H9 (cell line): ENCODE measurements around the gene SELENBP1. TPM values are rescaled to one million over a fixed set of nuclear protein-coding genes. Genes with fewer than 3 reads are reported as not detected.

ENCODE experiments used
- DNase-seq: peaks from one replicate; pipeline ENCODE4 v3.0.0-alpha.2; 2017
- H2AFZ ChIP-seq: one replicate; pipeline ENCODE4 v1.6.1; 2013; ENCODE audit warnings: mild to moderate bottlenecking, low read length, control low read depth, moderate library complexity
- H2AK5ac ChIP-seq: 2 replicates; pipeline ENCODE4 v1.6.1; 2013; ENCODE audit warnings: low read length, control low read depth, mixed read lengths; ENCODE audit not compliant: insufficient read length
- H2BK120ac ChIP-seq: one replicate; pipeline ENCODE4 v1.6.1; 2013; ENCODE audit warnings: low read depth, mild to moderate bottlenecking, low read length, control low read depth, inconsistent platforms; ENCODE audit not compliant: poor library complexity, severe bottlenecking
- H2BK12ac ChIP-seq: 2 replicates; pipeline ENCODE4 v1.6.1; 2013; ENCODE audit warnings: low read length, control low read depth, mixed read lengths, low read depth; ENCODE audit not compliant: insufficient read length
- H2BK15ac ChIP-seq: 2 replicates; pipeline ENCODE4 v1.6.1; 2013; ENCODE audit warnings: low read depth, low read length, control low read depth
- H2BK20ac ChIP-seq: one replicate; pipeline ENCODE4 v1.6.1; 2013; ENCODE audit warnings: low read depth, mild to moderate bottlenecking, low read length, control low read depth, inconsistent platforms; ENCODE audit not compliant: poor library complexity, severe bottlenecking
- H2BK5ac ChIP-seq: 2 replicates; pipeline ENCODE4 v1.6.1; 2013; ENCODE audit warnings: low read length, control low read depth, mixed read lengths; ENCODE audit not compliant: insufficient read length
- H3K14ac ChIP-seq: 2 replicates; pipeline ENCODE4 v1.6.1; 2013; ENCODE audit warnings: low read length, control low read depth; ENCODE audit not compliant: insufficient read depth
- H3K18ac ChIP-seq: 2 replicates; pipeline ENCODE4 v1.6.1; 2013; ENCODE audit warnings: low read depth, mild to moderate bottlenecking, mixed read lengths, low read length, control low read depth; ENCODE audit not compliant: insufficient read length
- H3K23ac ChIP-seq: 2 replicates; pipeline ENCODE4 v1.6.1; 2013; ENCODE audit warnings: low read length, control low read depth, mixed read lengths, low read depth; ENCODE audit not compliant: insufficient read length
- H3K23me2 ChIP-seq: 2 replicates; pipeline ENCODE4 v1.6.1; 2013; ENCODE audit warnings: low read depth, mild to moderate bottlenecking, mixed read lengths, low read length, control low read depth; ENCODE audit not compliant: insufficient read length, poor library complexity, severe bottlenecking
- H3K27ac ChIP-seq: 2 replicates; pipeline ENCODE4 v1.5.1; 2013; ENCODE audit warnings: low read length, control low read depth, mixed read lengths, low read depth; ENCODE audit not compliant: insufficient read length
- H3K27me3 ChIP-seq: 2 replicates; pipeline ENCODE4 v1.6.1; 2013; ENCODE audit warnings: low read length, control low read depth, inconsistent platforms; ENCODE audit not compliant: insufficient read depth
- H3K4ac ChIP-seq: 2 replicates; pipeline ENCODE4 v1.6.1; 2013; ENCODE audit warnings: low read depth, mild to moderate bottlenecking, control low read depth, inconsistent platforms, low read length, moderate library complexity
- H3K4me1 ChIP-seq: 2 replicates; pipeline ENCODE4 v1.6.1; 2013; ENCODE audit warnings: low read length, control low read depth, inconsistent platforms; ENCODE audit not compliant: insufficient read depth
- H3K4me2 ChIP-seq: 2 replicates; pipeline ENCODE4 v1.6.1; 2013; ENCODE audit warnings: low read length, control low read depth, mixed read lengths; ENCODE audit not compliant: insufficient read length, insufficient read depth
- H3K56ac ChIP-seq: 2 replicates; pipeline ENCODE4 v1.6.1; 2013; ENCODE audit warnings: low read depth, mild to moderate bottlenecking, mixed read lengths, low read length, control low read depth; ENCODE audit not compliant: insufficient read length
- H3K79me1 ChIP-seq: 2 replicates; pipeline ENCODE4 v1.6.1; 2013; ENCODE audit warnings: low read depth, mild to moderate bottlenecking, moderate library complexity, low read length, control low read depth, inconsistent platforms; ENCODE audit not compliant: insufficient read depth, poor library complexity, severe bottlenecking
- H3K79me2 ChIP-seq: 2 replicates; pipeline ENCODE4 v1.6.1; 2013; ENCODE audit warnings: low read length, control low read depth, inconsistent platforms; ENCODE audit not compliant: insufficient read depth
- H3K9ac ChIP-seq: 2 replicates; pipeline ENCODE4 v1.6.1; 2013; ENCODE audit warnings: low read length, control low read depth, mixed read lengths; ENCODE audit not compliant: insufficient read length; ENCODE audit errors: extremely low read depth
- H3K9me3 ChIP-seq: one replicate; pipeline ENCODE4 v1.6.1; 2013; ENCODE audit warnings: low read depth, low read length, inconsistent platforms; ENCODE audit not compliant: control insufficient read depth
- H3T11ph ChIP-seq: one replicate; pipeline ENCODE4 v1.6.1; 2013; ENCODE audit warnings: mild to moderate bottlenecking, low read length, control low read depth, inconsistent platforms
- H4K20me1 ChIP-seq: one replicate; pipeline ENCODE4 v1.6.1; 2013; ENCODE audit not compliant: control insufficient read depth, insufficient read length, insufficient read depth
- H4K5ac ChIP-seq: 2 replicates; pipeline ENCODE4 v1.6.1; 2013; ENCODE audit warnings: low read depth, mild to moderate bottlenecking, mixed read lengths, low read length, control low read depth; ENCODE audit not compliant: insufficient read length
- H4K8ac ChIP-seq: replicated peaks from 2 replicates; pipeline ENCODE4 v1.6.1; 2013; ENCODE audit warnings: low read length, control low read depth, mixed read lengths, low read depth; ENCODE audit not compliant: insufficient read length
- H4K91ac ChIP-seq: 2 replicates; pipeline ENCODE4 v1.6.1; 2013; ENCODE audit warnings: low read depth, mild to moderate bottlenecking, moderate library complexity, mixed read lengths, low read length, control low read depth; ENCODE audit not compliant: insufficient read length
- H3K27ac Mint-ChIP-seq, 3 experiments: 2 replicates in 2 of 3; 3 replicates in 1 of 3; pipeline ENCODE4 v1.8.0; 2020 to 2021; ENCODE audit warnings: mixed read lengths in 3 of 3, mild to moderate bottlenecking in 1 of 3, moderate library complexity in 1 of 3
- H3K27me3 Mint-ChIP-seq: 2 replicates; pipeline ENCODE4 v1.8.0; 2021; ENCODE audit warnings: low read depth, mild to moderate bottlenecking, moderate library complexity, mixed read lengths
- H3K36me3 Mint-ChIP-seq, 3 experiments: 2 replicates in 2 of 3; 3 replicates in 1 of 3; pipeline ENCODE4 v1.8.0; 2020 to 2021; ENCODE audit warnings: low read depth in 3 of 3, mixed read lengths in 3 of 3; ENCODE audit not compliant: insufficient read depth in 1 of 3
- H3K4me1 Mint-ChIP-seq, 2 experiments: 2 replicates each; pipeline ENCODE4 v1.8.0; 2020; ENCODE audit warnings: mixed read lengths in 2 of 2
- H3K4me3 Mint-ChIP-seq, 2 experiments: 2 replicates in 1 of 2; 3 replicates in 1 of 2; pipeline ENCODE4 v1.8.0; 2020 to 2021; ENCODE audit warnings: mild to moderate bottlenecking in 2 of 2, mixed read lengths in 2 of 2, moderate library complexity in 1 of 2
- H3K9me3 Mint-ChIP-seq, 2 experiments: 2 replicates in 1 of 2; 3 replicates in 1 of 2; pipeline ENCODE4 v1.8.0; 2020; ENCODE audit warnings: mild to moderate bottlenecking in 2 of 2, mixed read lengths in 2 of 2, moderate library complexity in 1 of 2
- WGBS: extraction: QIAGEN DNeasy Blood & Tissue Kit; methylation state at CpG from one replicate; pipeline ENCODE4 v1.1.7; 2013; ENCODE audit warnings: missing lambda C conversion rate, low lambda C conversion rate, mixed read lengths; ENCODE audit not compliant: insufficient read length; ENCODE audit errors: extremely low coverage; 5-methylcytosine and 5-hydroxymethylcytosine counted together
- total RNA-seq: library from RNA; stranded (reverse); gene quantifications from 2 replicates; pipeline ENCODE4 v1.2.1, GENCODE V29; 2021
- TF ChIP-seq, protein P1 (sequence below): fragments of 200-600 bp; sonication (generic); conservative IDR thresholded peaks from 3 replicates; pipeline ENCODE4 v1.8.0; 2021; ENCODE audit warnings: antibody characterized with exemption, mild to moderate bottlenecking

The SELENBP1 gene
- total RNA-seq, 1 experiment from 2014 or later, result 14.2 TPM

DNA sequence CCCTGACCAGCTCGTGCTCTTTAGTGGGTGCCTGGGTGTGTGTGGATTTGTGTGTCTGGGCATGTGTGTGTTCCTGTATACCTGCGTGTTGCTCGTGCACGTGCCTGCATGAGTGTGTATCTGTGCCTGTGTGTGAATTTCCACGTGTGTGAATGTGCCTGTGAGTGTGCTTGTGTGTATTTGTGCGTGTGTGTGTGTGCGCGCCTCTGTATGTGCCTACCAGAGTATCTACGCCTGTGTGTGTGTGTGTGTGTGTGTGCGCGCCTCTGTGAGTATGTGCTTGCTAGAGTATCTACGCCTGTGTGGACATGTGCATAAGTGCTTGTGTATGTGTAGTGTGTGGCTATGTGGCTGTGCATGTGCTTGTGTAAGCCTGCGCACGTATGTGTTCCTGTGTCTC, 691 bp upstream of the SELENBP1 start:
- H3K27me3 ChIP-seq, result no peaks in the 10 kb centered on the region
- no peak overlapping the region for H2BK5ac ChIP-seq
- H3K9me3 ChIP-seq, result no peaks in the 10 kb centered on the region
- peaks cover 15 to 34% of the 10 kb centered on the region in 2 experiments for H3K4me1 Mint-ChIP-seq
- H3K9ac ChIP-seq, result no peak overlapping the region
- no CpG with 5 or more reads among the region's 14 CpGs for WGBS
- no peaks in the 10 kb centered on the region for H3K79me2 ChIP-seq
- no peaks in the 10 kb centered on the region for H3K4me1 ChIP-seq
- H3K23me2 ChIP-seq, result no peaks in the 10 kb centered on the region
- no peaks in the 10 kb centered on the region; a peak in 1 of 5 replicates for H3K9me3 Mint-ChIP-seq
- no peak overlapping the region for H3K4ac ChIP-seq
- H3K27ac ChIP-seq, result no peak overlapping the region
- no peak overlapping the region for H3K4me3 Mint-ChIP-seq
- no peak overlapping the region for H2AK5ac ChIP-seq
- H4K20me1 ChIP-seq, result no peaks in the 10 kb centered on the region
- H3K27ac Mint-ChIP-seq, result no peak overlapping the region
- H2BK120ac ChIP-seq, result no peak overlapping the region
- H2BK12ac ChIP-seq, result no peak overlapping the region
- no peak overlapping the region for H3K56ac ChIP-seq
- TF ChIP-seq, protein P1, sequence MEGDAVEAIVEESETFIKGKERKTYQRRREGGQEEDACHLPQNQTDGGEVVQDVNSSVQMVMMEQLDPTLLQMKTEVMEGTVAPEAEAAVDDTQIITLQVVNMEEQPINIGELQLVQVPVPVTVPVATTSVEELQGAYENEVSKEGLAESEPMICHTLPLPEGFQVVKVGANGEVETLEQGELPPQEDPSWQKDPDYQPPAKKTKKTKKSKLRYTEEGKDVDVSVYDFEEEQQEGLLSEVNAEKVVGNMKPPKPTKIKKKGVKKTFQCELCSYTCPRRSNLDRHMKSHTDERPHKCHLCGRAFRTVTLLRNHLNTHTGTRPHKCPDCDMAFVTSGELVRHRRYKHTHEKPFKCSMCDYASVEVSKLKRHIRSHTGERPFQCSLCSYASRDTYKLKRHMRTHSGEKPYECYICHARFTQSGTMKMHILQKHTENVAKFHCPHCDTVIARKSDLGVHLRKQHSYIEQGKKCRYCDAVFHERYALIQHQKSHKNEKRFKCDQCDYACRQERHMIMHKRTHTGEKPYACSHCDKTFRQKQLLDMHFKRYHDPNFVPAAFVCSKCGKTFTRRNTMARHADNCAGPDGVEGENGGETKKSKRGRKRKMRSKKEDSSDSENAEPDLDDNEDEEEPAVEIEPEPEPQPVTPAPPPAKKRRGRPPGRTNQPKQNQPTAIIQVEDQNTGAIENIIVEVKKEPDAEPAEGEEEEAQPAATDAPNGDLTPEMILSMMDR, result no peak
- no peak overlapping the region for H2BK15ac ChIP-seq
- no peak overlapping the region for H3K4me2 ChIP-seq
- no peak overlapping the region for H4K91ac ChIP-seq
- no peak overlapping the region for H4K8ac ChIP-seq
- no peak for DNase-seq
- H3K27me3 Mint-ChIP-seq, result no peaks in the 10 kb centered on the region
- H3K18ac ChIP-seq, result no peak overlapping the region
- H3K23ac ChIP-seq, result no peak overlapping the region
- H2BK20ac ChIP-seq, result no peak overlapping the region
- H3T11ph ChIP-seq, result no peak overlapping the region
- no peak overlapping the region for H2AFZ ChIP-seq
- no peaks in the 10 kb centered on the region for H3K79me1 ChIP-seq
- H3K36me3 Mint-ChIP-seq, result no peaks in the 10 kb centered on the region
- no peak overlapping the region; the same call in 1 of the 2 replicates for H3K14ac ChIP-seq
- no peak overlapping the region for H4K5ac ChIP-seq
